HEK293 (cell line): ENCODE measurements around the gene PRIMA1.

Source experiments
- CTCF ChIP-seq: fragments of 450-650 bp; formaldehyde crosslinking; IDR thresholded peaks from 2 replicates; pipeline ENCODE4 v1.5.1; 2016; ENCODE audit warnings: missing biosample characterization, missing genetic modification characterization
- REPIN1 ChIP-seq: fragments of 450-650 bp; formaldehyde crosslinking; IDR thresholded peaks from 2 replicates; pipeline ENCODE4 v1.5.1; 2017; ENCODE audit warnings: missing biosample characterization, missing genetic modification characterization, low read depth
- REST ChIP-seq: fragments of 450-650 bp; formaldehyde crosslinking; IDR thresholded peaks from 2 replicates; pipeline ENCODE4 v1.5.1; 2016; ENCODE audit warnings: missing biosample characterization, missing genetic modification characterization
- TF ChIP-seq, protein P1 (sequence below): fragments of 450-650 bp; formaldehyde crosslinking; IDR thresholded peaks from 2 replicates; pipeline ENCODE4 v1.5.1; 2016; ENCODE audit warnings: missing biosample characterization, missing genetic modification characterization
- TF ChIP-seq, protein P2 (sequence below): fragments of 450-650 bp; formaldehyde crosslinking; IDR thresholded peaks from 2 replicates; pipeline ENCODE4 v1.5.1; 2016; ENCODE audit warnings: missing biosample characterization, missing genetic modification characterization

GRCh38 chr14:93825235-93825553 is 36.9 kb upstream of the PRIMA1 start:
- TF ChIP-seq REST (tag by site-specific recombination) (no peak), CTCF (tag by site-specific recombination) (no peak; the same call in 1 of the 2 replicates), REPIN1 (no peak)
- TF ChIP-seq, protein P1, sequence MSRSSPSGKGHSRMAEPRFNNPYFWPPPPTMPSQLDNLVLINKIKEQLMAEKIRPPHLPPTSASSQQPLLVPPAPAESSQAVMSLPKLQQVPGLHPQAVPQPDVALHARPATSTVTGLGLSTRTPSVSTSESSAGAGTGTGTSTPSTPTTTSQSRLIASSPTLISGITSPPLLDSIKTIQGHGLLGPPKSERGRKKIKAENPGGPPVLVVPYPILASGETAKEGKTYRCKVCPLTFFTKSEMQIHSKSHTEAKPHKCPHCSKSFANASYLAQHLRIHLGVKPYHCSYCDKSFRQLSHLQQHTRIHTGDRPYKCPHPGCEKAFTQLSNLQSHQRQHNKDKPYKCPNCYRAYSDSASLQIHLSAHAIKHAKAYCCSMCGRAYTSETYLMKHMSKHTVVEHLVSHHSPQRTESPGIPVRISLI (tag by site-specific recombination), result no peak
- TF ChIP-seq, protein P2, sequence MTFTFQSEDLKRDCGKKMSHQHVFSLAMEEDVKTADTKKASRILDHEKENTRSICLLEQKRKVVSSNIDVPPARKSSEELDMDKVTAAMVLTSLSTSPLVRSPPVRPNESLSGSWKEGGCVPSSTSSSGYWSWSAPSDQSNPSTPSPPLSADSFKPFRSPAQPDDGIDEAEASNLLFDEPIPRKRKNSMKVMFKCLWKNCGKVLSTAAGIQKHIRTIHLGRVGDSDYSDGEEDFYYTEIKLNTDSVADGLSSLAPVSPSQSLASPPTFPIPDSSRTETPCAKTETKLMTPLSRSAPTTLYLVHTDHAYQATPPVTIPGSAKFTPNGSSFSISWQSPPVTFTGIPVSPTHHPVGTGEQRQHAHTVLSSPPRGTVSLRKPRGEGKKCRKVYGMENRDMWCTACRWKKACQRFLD (tag by site-specific recombination), result no peak
